Suprapubic skin (tissue), 4 donors: ENCODE measurements around the gene FAM89A.

ENCODE experiments used
- POLR2A ChIP-seq, 2 donors: fragments of 450-650 bp; IDR thresholded peaks; one replicate each; pipeline ENCODE4 v1.6.1; 2017; ENCODE audit warnings: antibody characterized with exemption in 2 of 2, mild to moderate bottlenecking in 2 of 2, moderate library complexity in 2 of 2
- POLR2AphosphoS5 ChIP-seq, 3 donors: sonication (generic); formaldehyde crosslinking; IDR thresholded peaks; one replicate each; pipeline ENCODE4 v1.6.1; 2017; ENCODE audit warnings: antibody characterized with exemption in 3 of 3

DNA sequence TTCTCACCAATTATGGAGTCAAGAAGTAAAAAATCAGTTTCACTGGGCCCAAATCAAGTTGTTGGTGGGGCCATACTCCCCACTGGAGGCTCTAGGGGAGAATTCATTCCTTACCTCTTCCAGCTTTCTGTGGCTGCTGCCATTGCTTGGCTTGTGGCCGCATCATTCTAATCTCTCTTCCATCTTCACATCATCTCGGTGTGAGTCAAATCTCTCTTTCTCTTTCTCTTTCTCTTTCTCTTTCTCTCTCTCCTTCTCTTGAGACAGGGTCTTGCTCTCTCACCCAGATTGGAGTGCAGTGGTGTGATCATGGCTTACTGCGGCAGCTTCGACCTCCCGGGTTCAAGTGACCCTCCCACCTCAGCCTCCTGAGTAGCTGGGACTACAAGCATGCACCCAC is 28.1 kb downstream of the FAM89A start:
- TF ChIP-seq POLR2AphosphoS5 (IDR thresholded peaks at IDR 0.05) (no peak), POLR2A (IDR thresholded peaks at IDR 0.05) (no peak)
